HepG2 (cell line): Measurements from ENCODE around the gene PRPF4. TPM values are rescaled to one million over a fixed set of nuclear protein-coding genes. Genes with fewer than 3 reads are reported as not detected.
A peak's percentile ranks its signal among the peaks of the same experiment; 100 is the strongest.

ENCODE experiments used
- ATF7 ChIP-seq, 2 experiments: fragments of 450-650 bp in 1 of 2; sonication (generic) in 1 of 2; formaldehyde crosslinking in 1 of 2; IDR thresholded peaks; 2 replicates each; pipeline versions ENCODE4 v1.4.0 to v1.6.1; 2016 to 2020; ENCODE audit warnings: antibody characterized with exemption in 1 of 2, mild to moderate bottlenecking in 1 of 2, missing genetic modification reagents in 1 of 2
- CBFB ChIP-seq: sonication (generic); formaldehyde crosslinking; IDR thresholded peaks from 2 replicates; pipeline ENCODE4 v1.4.0; 2020; ENCODE audit warnings: missing genetic modification reagents
- ELF4 ChIP-seq: sonication (generic); formaldehyde crosslinking; IDR thresholded peaks from 2 replicates; pipeline ENCODE4 v1.5.0; 2020; ENCODE audit warnings: missing genetic modification reagents, mild to moderate bottlenecking, moderate library complexity, borderline replicate concordance
- ETV5 ChIP-seq: IDR thresholded peaks from 2 replicates; pipeline ENCODE4 v1.6.1; 2018; ENCODE audit warnings: missing biosample characterization, missing genetic modification reagents, inconsistent platforms, borderline replicate concordance
- FOXO1 ChIP-seq: sonication (generic); formaldehyde crosslinking; IDR thresholded peaks from 2 replicates; pipeline ENCODE4 v1.4.0; 2020; ENCODE audit warnings: missing genetic modification reagents
- HCFC1 ChIP-seq: fragments of 150-350 bp; IDR thresholded peaks from 2 replicates; pipeline ENCODE4 v1.6.1; 2014; ENCODE audit warnings: low read depth, low read length
- HNF4A ChIP-seq: sonication (generic); formaldehyde crosslinking; IDR thresholded peaks from 2 replicates; pipeline ENCODE4 v1.4.0; 2020; ENCODE audit warnings: missing genetic modification reagents
- IRF2 ChIP-seq: IDR thresholded peaks from 2 replicates; pipeline ENCODE4 v1.6.1; 2018; ENCODE audit warnings: missing genetic modification reagents, missing compliant biosample characterization
- KDM2A ChIP-seq: sonication (generic); formaldehyde crosslinking; IDR thresholded peaks from 2 replicates; pipeline ENCODE4 v1.4.0; 2020; ENCODE audit warnings: low read depth, missing genetic modification reagents, borderline replicate concordance
- KDM3A ChIP-seq: IDR thresholded peaks from 2 replicates; pipeline ENCODE4 v1.6.1; 2018; ENCODE audit warnings: low read depth, missing compliant biosample characterization
- KLF11 ChIP-seq: IDR thresholded peaks from 2 replicates; pipeline ENCODE4 v1.6.1; 2016; ENCODE audit warnings: missing compliant biosample characterization
- NFATC3 ChIP-seq: sonication (generic); formaldehyde crosslinking; IDR thresholded peaks from 2 replicates; pipeline ENCODE4 v1.5.1; 2020; ENCODE audit warnings: mild to moderate bottlenecking, missing genetic modification reagents
- NFIB ChIP-seq: sonication (generic); formaldehyde crosslinking; IDR thresholded peaks from 2 replicates; pipeline ENCODE4 v1.9.0; 2021; ENCODE audit warnings: missing genetic modification reagents, mild to moderate bottlenecking, borderline replicate concordance
- PHF21A ChIP-seq: sonication (generic); formaldehyde crosslinking; IDR thresholded peaks from 2 replicates; pipeline ENCODE4 v1.5.0; 2020; ENCODE audit warnings: mild to moderate bottlenecking, missing genetic modification reagents
- PITX1 ChIP-seq: sonication (generic); formaldehyde crosslinking; IDR thresholded peaks from 2 replicates; pipeline ENCODE4 v1.5.1; 2020; ENCODE audit warnings: mild to moderate bottlenecking, missing genetic modification reagents
- RAD51 ChIP-seq: fragments of 450-650 bp; IDR thresholded peaks from 2 replicates; pipeline ENCODE4 v1.6.1; 2016; ENCODE audit warnings: borderline replicate concordance
- SALL2 ChIP-seq: sonication (generic); formaldehyde crosslinking; IDR thresholded peaks from 2 replicates; pipeline ENCODE4 v1.8.1; 2023; ENCODE audit warnings: mild to moderate bottlenecking, missing genetic modification reagents, inconsistent platforms
- SP140L ChIP-seq: sonication (generic); formaldehyde crosslinking; IDR thresholded peaks from 2 replicates; pipeline ENCODE4 v1.4.0; 2020; ENCODE audit warnings: missing genetic modification reagents, borderline replicate concordance
- TGIF2 ChIP-seq: IDR thresholded peaks from 2 replicates; pipeline ENCODE4 v1.6.1; 2016; ENCODE audit warnings: control low read depth, missing compliant biosample characterization
- ZNF451 ChIP-seq: sonication (generic); formaldehyde crosslinking; IDR thresholded peaks from 2 replicates; pipeline ENCODE4 v1.5.0; 2020; ENCODE audit warnings: mild to moderate bottlenecking, missing genetic modification reagents
- ZNF558 ChIP-seq: sonication (generic); formaldehyde crosslinking; IDR thresholded peaks from 2 replicates; pipeline ENCODE4 v1.9.0; 2022; ENCODE audit warnings: mild to moderate bottlenecking, missing genetic modification reagents, borderline replicate concordance
- ZNF615 ChIP-seq: sonication (generic); formaldehyde crosslinking; IDR thresholded peaks from 2 replicates; pipeline ENCODE4 v1.5.0; 2020; ENCODE audit warnings: mild to moderate bottlenecking, missing genetic modification reagents, borderline replicate concordance
- ZNF629 ChIP-seq: sonication (generic); formaldehyde crosslinking; conservative IDR thresholded peaks from 2 replicates; pipeline ENCODE4 v1.5.0; 2020; ENCODE audit warnings: missing genetic modification reagents
- ZNF672 ChIP-seq: sonication (generic); formaldehyde crosslinking; IDR thresholded peaks from 2 replicates; pipeline ENCODE4 v1.8.1; 2022; ENCODE audit warnings: missing genetic modification reagents
- polyA plus RNA-seq, 8 experiments: library from polyadenylated mRNA; depleted of rRNA in 3 of 8; stranded (reverse) in 7 of 8; unstranded in 1 of 8; fragments of >200 nt; fragmentation: Illumina TruSeq in 4 of 8; extraction: Trizol in 4 of 8; gene quantifications; 2 replicates each; pipeline versions ENCODE4 v1.2.1 to v1.2.3, GENCODE V29; 2011 to 2016; ENCODE audit warnings: low read depth in 4 of 8, missing spikeins in 1 of 8, mixed read lengths in 1 of 8; ENCODE audit not compliant: insufficient read depth in 1 of 8
- total RNA-seq, 5 experiments: library from RNA; depleted of rRNA; stranded (reverse); fragments of >200 nt; fragmentation: Illumina TruSeq; extraction: Trizol; gene quantifications; 2 replicates each; pipeline ENCODE4 v1.2.3, GENCODE V29; 2016; ENCODE audit warnings: low read depth in 1 of 5
- TF ChIP-seq, protein P1 (sequence below): sonication (generic); formaldehyde crosslinking; IDR thresholded peaks from 2 replicates; pipeline ENCODE4 v1.8.0; 2022; ENCODE audit warnings: low read depth, missing genetic modification reagents
- TF ChIP-seq, protein P2 (sequence below): sonication (generic); formaldehyde crosslinking; IDR thresholded peaks from 2 replicates; pipeline ENCODE4 v1.8.0; 2022; ENCODE audit warnings: missing genetic modification reagents, low read depth, mild to moderate bottlenecking, borderline replicate concordance
- TF ChIP-seq, protein P3 (sequence below): sonication (generic); formaldehyde crosslinking; conservative IDR thresholded peaks from 2 replicates; pipeline ENCODE4 v1.8.0; 2022; ENCODE audit warnings: low read depth, missing genetic modification reagents

The PRPF4 gene
- total and polyA plus RNA-seq, 2 of the 13 experiments (the other 11 are each of a cell fraction or from before 2014, with no cell fraction given) = 10.3 to 49.0 TPM

DNA sequence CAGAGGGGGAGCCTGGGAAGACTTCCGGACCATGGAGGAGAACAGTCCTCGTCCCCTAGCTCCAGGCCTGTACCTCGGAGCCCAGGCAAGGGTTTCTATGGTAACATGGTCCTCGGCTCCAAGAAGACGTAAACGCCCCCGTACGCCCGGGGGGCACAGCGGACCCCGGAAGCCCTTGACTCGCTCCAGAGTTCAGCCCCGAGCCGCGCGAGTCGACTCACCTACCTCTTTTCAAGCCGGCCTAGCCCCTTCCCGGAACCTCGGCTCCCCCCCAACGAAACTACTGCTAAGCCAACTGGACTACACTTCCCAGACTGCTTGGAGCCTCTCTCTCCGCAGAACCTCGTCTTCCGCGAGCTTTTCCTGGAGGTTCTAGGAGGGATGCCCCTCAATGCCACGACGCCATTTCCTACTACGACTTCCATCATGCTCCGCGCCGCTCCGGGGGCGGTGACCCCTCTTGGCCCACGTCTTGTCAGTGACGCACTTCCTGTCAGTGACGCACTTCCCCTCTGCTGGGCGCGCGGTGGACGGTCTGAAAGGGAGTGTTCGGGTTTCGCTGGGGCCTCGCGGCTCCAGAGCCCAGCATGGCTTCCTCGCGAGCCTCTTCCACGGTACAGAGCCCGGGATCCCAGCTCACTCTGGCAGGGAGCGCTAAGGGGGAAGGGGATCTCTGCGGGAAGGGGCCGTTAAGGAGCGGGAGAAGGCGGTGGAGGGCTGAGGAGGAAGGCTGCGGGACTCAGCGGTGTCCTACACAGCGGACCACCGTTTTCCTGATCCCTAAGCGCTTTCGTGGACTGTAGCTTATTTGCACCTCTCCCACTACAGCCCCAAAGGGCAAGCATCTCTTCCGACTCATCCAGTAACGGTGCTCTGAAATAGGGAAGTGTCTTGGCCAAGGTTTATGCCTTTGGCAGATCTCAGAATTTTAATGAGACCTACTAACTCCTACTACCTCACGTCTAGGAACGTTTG, at the start of gene PRPF4, which contains the start of gene CDC26 (continued):
- TF ChIP-seq ATF7 (IDR thresholded peaks at IDR 0.05) (no peak), ATF7 (CRISPR knock-in tag; IDR thresholded peaks at IDR 0.05) (peak; percentile 63; the same call in 1 of the 2 replicates), ZNF615 (CRISPR knock-in tag) (peak; percentile 62; the same call in 1 of the 2 replicates), NFIB (no peak), PHF21A (CRISPR knock-in tag) (peak; percentile 51; the same call in 1 of the 2 replicates), ETV5 (CRISPR knock-in tag) (peak; percentile 46; the same call in 1 of the 2 replicates), SP140L (no peak), ZNF629 (CRISPR knock-in tag) (no peak), PITX1 (peak; percentile 97), KDM2A (CRISPR knock-in tag) (peak; percentile 84; the same call in 1 of the 2 replicates), KDM3A (peak; percentile 45; the same call in 1 of the 2 replicates), HNF4A (no peak), RAD51 (no peak), IRF2 (CRISPR knock-in tag) (peak; percentile 95), TGIF2 (CRISPR knock-in tag) (0 out of 2 replicates have a peak, but pooled peaks have one; percentile 36), FOXO1 (CRISPR knock-in tag) (peak; percentile 10; the same call in 1 of the 2 replicates), KLF11 (CRISPR knock-in tag) (peak; percentile 89), ELF4 (CRISPR knock-in tag) (peak; percentile 92; the same call in 1 of the 2 replicates), SALL2 (CRISPR knock-in tag) (peak; percentile 91), HCFC1 (peak; percentile 87), ZNF558 (no peak), NFATC3 (CRISPR knock-in tag) (no peak), ZNF672 (CRISPR knock-in tag) (no peak), ZNF451 (CRISPR knock-in tag) (peak; percentile 80), CBFB (CRISPR knock-in tag) (0 out of 2 replicates have a peak, but pooled peaks have one; percentile 33)
- TF ChIP-seq, protein P1, sequence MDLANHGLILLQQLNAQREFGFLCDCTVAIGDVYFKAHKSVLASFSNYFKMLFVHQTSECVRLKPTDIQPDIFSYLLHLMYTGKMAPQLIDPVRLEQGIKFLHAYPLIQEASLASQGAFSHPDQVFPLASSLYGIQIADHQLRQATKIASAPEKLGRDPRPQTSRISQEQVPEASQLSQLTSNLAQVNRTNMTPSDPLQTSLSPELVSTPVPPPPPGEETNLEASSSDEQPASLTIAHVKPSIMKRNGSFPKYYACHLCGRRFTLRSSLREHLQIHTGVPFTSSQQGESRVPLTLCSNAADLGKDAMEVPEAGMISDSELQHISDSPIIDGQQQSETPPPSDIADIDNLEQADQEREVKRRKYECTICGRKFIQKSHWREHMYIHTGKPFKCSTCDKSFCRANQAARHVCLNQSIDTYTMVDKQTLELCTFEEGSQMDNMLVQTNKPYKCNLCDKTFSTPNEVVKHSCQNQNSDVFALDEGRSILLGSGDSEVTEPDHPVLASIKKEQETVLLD (CRISPR knock-in tag) = no peak
- TF ChIP-seq, protein P2, sequence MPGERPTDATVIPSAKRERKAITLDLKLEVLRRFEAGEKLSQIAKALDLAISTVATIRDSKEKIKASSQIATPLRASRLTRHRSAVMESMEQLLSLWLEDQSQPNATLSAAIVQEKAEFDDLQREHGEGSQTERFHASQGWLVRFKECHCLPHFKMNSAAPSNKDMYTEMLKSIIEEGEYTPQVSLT (CRISPR knock-in tag) = no peak
- TF ChIP-seq, protein P3, sequence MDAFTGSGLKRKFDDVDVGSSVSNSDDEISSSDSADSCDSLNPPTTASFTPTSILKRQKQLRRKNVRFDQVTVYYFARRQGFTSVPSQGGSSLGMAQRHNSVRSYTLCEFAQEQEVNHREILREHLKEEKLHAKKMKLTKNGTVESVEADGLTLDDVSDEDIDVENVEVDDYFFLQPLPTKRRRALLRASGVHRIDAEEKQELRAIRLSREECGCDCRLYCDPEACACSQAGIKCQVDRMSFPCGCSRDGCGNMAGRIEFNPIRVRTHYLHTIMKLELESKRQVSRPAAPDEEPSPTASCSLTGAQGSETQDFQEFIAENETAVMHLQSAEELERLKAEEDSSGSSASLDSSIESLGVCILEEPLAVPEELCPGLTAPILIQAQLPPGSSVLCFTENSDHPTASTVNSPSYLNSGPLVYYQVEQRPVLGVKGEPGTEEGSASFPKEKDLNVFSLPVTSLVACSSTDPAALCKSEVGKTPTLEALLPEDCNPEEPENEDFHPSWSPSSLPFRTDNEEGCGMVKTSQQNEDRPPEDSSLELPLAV (CRISPR knock-in tag) = no peak
